HG02840 (cell line): Measurements from ENCODE around the gene SAP30.

ENCODE experiments used
- ATAC-seq: cut with Tn5 transposase; IDR thresholded peaks from one replicate; pipeline ENCODE4 v1.9.1; 2021; ENCODE audit warnings: mild to moderate bottlenecking, moderate library complexity, moderate number of reproducible peaks; ENCODE audit not compliant: unreplicated experiment, low FRiP score

Gene SAP30, protein sequence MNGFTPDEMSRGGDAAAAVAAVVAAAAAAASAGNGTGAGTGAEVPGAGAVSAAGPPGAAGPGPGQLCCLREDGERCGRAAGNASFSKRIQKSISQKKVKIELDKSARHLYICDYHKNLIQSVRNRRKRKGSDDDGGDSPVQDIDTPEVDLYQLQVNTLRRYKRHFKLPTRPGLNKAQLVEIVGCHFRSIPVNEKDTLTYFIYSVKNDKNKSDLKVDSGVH

DNA sequence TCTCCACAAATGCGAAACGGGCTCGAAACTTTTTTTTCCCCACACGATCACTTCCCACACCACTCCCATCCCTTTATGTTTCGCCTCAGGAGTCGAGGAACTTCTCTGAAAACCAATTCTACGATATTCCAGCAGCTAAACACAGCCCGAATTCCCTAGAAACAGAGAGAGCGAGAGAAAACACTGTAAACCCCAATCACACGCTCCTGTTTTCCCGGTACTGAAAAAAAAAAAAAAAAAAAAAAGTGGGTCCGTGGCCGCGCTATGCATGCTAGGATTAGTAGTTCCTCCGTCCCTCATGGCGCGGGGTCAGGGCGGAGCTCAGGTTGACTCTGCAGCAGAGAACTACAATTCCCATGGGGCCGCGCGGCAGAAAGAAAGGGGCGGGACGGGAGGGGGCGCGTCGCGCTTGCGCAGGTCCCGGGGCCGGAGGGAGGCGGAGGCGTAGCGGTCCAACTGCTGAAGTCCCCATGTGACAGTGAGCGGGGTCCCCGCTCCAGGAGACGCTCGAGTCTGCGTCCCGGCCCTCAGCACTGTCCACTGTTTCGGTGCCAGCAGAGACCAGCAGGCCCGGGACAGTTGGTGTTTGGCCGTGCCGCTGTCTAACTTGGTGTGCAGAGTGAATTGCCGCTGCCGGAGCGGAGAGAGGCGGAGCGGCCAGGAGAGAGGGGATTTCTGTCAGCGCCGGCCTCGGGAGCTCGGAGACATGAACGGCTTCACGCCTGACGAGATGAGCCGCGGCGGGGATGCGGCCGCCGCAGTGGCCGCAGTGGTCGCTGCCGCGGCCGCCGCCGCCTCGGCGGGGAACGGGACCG is at the start of gene SAP30:
Gene SAP30, plus strand, starts transcription at position 478 of the 815 bp plus-strand sequence. Its CDS starts 229 bp downstream, at position 707.
- peak; percentile 76 for ATAC-seq

DNA sequence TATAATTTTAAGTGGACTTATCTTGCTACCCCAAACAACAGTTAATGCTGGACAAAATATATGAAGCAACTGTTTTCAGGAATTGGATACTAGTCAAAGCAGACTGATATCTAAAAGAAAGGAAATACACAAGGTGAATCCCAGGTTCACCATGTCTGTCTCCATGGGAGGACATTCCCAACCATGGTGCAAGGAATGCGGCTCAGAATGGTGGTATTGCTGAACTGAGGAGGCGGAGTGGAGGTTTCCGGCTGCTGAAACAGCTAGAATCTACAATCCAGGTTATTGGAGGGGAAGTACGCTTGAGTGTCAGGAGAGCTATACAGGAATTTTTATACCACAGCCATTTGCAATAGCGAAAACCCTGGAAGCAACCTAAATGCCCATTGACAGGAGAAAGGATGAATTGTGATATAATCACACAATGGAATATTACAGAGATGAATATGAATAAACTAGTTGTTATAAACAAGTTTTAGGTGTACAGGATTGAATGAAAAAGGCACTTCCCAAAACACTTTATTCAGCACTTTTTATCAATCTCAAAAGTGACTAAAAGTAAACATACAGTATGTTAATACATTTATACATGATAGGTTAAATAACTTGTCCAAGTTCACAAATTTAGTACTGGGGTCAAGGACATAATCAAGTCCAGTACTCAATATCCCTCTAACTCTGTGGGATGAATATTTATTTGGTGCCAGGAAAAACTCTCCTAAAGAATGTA is 45.6 kb upstream of the SAP30 start:
- no peak for ATAC-seq

DNA sequence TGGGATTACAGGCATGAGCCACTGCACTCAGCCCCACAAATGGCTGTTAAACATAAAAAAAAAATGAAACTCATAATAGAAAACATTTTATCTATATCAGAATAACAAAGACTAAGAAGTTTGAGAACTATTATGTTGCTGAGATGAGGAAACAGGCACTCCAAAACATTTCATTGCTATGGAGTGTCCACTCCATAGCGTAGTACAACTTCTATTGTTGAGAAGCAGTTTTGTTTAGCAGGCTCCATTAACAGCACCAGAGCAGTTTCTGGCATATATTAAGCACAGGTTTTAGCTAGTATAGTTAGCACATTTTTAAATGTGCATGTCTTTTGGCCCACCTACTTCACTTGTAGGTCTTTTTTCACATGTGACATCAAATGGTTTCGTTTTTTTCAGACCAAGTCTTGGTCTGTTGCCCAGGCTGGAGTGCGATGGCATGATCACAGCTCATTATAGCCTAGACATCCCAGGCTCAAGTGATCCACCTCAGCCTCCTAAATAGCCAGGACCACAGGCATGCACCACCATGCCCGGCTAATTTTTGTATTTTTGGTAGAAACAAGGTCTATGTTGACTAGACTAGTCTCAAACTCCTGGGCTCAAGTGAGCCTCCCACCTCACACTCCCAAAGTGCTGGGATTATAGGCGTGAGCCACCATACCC is 42.4 kb upstream of the SAP30 start:
- ATAC-seq = no peak

DNA sequence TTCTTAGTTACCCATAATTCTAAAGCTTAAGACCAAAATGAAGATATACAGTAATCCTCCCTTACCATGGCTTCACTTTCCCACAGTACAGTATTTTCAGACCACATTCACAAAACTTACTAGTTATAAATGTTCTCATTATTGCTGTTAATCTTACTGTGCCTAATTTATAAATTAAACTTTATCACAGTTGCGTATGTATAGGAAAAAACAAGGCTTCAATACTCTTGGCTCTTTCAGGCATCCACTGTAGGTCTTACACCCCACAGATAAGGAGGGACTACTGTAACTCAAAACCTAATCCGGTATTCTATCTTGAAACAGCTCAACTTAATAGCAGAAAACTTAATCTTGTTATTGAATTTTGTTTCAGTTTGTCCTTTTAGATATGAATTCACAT is 40.2 kb upstream of the SAP30 start:
- no peak for ATAC-seq

DNA sequence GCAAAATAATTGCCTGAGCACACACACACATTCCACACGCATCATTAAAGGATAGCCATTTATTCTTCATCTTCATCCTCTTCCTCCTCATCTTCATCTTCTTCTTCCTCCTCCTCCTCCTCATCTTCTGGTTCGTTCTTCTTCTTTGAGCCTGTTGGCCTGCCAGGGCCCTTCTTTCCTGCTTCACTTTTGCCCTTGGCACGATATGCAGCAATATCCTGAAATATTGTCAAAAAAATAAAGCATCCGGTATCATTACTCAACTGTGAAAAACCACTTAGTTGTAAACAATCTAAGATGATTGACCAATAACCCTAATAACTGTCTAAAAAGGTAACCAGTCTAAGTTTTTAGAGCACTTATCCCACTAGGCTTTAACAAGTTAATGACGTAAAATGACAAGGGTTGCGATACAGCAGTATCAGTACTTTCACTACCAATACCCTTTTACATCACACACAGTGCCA is 38.7 kb upstream of the SAP30 start:
- no peak for ATAC-seq

DNA sequence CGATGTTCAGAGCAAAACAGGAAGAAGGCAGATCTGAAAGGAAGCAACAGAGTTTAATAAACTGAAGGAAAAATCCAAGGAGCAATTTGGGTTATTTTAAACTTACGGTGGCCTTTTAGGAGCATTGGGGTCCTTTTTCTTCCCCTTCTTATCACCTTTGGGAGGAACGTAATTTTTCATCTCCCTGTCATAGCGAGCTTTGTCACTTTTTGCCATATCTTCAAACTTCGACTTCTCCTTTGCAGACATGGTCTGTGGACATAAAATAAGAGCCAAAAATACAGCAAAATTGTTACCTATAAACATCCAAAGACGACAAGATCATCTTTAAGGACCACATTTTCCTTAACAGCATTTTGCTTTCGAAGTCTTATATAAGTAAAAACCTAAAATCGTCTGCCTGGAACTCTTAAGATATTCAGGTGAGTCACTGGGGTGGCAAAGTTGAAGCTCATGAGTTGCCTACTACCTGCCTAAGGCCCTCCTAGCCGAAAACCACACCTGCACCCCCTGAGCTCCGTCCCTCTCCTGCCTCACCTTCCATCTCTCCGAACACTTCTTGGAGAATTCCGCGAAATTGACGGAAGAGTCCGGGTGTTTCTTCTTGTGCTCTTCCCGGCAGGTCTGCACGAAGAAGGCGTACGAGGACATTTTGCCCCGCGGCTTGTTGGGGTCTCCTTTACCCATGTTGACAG is 37.6 kb upstream of the SAP30 start:
- no peak for ATAC-seq

DNA sequence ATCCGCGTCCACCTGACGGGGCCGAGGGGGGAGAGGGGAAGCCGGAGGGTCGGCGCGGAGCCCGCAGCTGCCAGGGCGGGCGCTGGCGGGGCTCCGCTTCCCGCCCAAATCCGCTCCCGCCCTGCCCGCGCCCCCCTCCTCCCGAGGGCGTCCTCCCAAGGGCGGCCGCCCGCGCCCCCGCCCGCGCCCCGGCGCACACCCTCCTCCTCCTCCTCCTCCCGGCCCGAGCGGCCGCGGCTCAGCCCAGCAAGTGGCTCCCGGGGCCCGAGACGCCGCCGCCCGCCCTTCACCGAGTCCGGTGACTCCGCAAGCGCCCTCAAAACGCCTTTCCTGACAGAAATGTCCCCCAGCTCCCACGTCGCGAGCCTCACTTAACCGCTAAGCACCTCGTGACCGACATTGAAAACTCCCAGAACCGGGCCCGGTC is 37.1 kb upstream of the SAP30 start:
- ATAC-seq = peak; percentile 1

DNA sequence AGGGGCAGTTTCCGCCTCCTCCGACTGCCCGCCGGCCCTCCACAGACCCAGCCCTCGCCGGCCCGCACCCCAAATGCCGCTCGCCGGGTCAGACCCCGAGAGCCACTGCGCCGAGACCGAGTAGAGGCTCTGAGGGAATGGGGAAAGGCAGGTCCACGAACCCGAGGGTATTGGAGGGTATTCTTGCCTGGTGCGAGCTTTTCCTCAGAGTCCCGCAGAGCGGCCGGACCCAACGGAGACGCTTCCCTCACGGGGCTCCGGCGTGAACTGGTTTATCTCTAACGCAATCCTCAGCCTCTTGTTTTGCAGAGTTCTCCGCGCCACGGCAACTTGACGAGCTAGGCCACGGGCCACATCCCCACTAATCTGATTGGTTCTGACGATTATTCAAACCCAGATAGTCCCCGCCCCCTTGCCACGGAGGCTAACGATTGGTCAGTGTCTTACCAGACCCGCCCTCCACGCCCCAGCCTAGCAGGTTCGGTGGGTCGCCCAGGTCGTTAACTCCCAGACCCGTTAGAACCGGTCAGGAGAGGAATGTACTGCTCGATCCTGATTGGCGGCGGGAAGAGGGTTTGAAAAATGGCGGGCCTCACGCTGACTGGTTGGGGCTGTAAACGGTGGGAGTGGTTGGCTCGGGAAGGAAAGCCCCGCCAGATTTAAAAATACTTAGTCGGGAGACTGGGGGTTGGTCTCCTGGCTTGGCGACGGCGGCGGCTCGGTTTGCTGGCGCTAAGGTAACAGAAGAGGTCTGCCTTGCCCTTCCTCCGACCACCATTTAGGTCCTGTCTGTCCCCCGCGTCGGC is 36.5 kb upstream of the SAP30 start, which contains the start of gene HMGB2:
Gene HMGB2, minus strand, starts transcription at position 274 of the 806 bp plus-strand sequence. CDS start 709 bp downstream, outside the sequence.
- ATAC-seq = peak; percentile 94

DNA sequence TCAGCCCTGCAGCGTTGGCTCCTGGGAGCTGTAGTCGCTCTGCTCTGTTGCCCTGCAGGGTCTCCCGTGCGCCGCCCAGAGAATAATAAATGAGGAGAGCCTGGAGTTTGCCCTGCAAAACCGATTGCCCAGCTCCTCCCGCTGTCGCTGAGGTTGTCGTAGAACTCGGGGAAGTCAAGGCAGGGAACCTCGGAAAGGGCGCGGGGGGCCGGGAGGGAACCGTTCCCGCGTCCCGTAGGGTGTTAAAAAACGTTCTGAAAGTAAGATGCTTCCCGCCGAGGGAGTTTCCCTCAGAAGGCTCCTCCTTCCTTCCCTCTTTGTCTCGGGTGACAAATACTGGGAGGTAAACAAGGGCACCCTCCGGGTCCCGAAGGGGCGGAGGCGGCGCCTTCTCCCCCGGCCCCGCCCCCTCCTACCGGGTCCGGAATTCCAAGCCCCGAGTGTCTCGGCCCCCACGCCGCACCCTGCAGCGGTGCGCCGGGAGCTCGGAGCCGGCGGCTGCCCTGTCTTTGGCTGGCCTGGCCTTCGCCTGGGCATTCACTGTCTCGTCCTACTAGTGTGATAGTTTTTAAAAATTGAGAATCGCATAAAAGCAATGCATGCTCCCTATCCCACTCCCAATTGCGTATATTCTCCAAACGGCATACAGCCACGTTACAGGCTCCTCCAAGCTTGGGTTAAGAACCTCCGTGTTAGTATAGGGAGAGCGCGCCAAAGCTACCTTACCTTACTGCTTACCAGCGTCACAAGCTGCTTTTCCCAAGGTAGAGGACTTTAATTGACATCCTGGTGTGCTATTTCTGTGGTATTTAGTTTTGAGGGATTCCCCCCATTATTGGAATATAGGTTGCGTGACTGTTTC is 35.6 kb upstream of the SAP30 start:
- ATAC-seq = peak; percentile 34

DNA sequence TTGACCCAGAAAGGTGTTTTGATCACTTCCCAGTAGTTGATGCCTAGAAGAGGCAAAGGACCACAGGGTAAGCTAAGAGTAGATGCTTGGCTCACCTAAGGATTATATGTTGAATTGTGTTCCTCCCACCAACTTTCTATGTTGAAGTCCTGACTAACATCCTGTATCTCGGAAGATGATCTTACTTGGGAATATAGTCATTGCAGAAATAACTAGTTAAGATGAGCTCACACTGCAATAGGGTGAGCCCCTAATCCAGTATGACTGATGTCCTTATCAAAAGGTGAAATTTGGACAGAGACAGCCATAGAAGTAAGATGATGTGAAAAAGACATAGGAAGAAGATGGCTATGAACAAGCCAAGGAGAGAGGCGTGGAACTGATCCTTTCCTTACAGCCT is 33.3 kb upstream of the SAP30 start:
- no peak for ATAC-seq

DNA sequence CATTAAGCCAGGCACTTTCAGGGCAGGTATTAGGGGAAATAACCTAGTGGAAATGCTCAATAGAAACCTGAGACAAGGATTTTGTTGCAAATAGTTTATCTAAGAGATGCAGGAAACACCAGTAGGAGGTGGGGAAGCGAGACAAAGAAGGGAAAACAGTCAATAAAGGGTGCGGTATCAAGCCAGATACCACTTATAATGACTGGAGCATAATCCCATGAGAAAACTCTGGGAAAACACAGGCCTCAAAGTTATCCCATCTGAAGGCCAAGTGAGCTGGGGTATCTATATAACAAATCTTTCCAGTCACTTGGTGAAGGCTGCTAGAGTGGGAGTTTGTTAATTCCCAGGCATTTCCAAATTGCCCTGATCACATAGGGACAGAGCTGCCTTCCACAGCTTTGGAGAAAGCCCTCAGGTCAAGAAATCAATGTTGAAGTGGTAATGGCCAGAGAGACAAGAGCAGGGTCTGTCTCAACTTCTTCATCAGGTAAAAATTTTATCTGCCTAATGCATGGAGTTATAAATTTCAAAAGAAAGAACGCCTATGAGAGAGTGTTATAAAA is 26.8 kb upstream of the SAP30 start:
- no peak for ATAC-seq

DNA sequence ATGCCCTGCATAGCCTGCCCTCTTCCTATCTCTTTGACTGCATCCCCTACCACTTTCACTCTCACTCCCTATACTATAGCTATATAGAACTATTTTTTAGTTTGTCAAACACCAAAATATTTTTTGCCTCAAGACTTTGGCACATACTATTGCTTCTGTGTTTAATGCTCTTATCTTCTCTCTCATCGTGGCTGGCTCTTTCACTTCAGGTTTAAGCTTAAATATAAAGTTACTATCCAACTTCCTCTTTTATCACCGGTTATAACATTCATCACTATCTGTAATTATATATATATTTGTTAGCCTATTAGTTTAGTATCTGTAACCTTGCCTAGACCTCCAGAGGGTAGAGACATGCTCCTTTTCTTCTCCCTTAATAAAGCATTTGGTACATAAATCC is 25.1 kb upstream of the SAP30 start:
- ATAC-seq = no peak

DNA sequence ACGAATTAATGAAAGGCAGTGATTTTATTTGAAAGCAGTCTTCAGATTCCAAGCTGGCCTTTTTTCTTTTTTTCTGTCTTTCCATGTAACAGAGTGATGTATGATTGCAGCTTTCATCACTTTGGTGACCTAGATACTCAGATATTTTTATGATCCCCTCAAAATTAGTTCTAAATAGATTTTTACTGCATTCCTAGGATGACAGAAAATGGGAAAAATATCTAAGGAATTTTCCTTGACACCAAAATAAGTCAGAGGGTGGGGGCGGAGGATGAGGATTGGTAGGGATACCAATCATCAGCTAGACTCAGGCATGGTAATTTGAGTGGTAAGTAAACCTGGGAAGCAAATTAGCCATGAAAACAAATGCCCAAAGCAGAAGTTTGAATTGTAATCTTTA is 24.7 kb upstream of the SAP30 start:
- ATAC-seq = no peak

DNA sequence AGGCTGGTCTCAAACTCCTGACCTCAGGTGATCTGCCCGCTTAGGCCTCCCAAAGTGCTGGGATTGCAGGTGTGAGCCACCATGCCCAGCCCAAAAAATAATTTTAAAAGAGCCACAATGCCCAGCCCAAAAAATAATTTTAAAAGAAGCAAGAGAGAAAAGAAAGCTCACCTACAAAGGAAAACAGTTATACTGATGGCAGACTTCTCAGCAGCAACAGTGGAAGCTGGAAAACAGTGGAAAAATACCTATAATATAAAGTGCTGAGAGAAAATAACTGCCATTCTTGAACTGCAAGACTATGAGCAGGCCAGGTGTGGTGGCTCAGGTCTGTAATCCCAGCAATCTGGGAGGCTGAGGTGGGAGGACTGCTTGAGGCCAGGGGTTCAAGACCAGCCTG is 23.3 kb upstream of the SAP30 start:
- no peak for ATAC-seq

DNA sequence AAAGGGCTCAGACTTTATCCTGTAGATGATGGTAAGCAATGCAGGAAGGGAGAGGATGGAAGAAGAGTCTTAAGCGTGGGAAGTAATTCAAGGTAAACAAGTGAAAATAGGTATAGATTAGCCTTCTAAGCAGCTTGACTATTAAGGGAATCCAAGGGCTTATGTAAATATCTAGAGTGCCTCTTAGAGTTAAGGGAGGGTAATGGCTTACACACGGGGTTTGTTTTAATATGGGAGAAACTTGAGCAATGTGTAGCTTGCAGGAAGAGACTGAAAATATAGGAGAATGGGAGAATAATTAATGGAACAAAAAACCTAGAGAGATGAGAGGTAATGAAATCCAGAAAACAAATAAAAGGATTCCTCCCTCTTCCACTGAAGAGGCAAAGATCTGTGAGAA is 12.8 kb upstream of the SAP30 start:
- ATAC-seq = no peak

DNA sequence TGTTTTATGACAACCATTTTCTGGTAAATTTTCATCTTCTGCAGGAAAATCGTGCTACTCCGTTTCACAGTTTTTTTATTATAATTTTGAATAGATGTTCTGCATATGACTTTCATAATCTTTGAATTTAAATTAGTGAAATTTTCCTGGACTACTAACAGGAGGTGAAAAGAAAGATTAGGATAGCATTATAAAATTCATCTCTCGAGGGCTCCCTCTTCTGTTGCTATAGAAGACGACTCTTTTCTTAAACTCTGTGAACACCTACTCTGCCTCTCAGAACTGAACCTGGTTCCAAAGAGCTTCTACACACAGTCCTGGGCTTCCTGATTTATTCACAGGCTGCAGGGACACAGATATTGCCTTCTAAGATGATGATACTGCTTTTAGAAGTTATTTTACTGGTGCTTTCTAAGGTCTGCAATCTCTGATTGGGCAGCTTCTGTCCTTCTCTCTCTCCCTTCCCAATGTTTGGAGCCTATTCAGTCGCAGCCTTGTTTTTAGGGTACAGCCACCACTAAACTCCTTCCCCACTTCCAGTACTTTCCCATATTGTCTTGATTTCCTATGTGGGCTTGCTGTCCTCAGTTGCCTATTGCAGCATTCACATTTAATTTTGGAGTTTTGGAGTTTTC is 10.1 kb upstream of the SAP30 start:
- no peak for ATAC-seq

DNA sequence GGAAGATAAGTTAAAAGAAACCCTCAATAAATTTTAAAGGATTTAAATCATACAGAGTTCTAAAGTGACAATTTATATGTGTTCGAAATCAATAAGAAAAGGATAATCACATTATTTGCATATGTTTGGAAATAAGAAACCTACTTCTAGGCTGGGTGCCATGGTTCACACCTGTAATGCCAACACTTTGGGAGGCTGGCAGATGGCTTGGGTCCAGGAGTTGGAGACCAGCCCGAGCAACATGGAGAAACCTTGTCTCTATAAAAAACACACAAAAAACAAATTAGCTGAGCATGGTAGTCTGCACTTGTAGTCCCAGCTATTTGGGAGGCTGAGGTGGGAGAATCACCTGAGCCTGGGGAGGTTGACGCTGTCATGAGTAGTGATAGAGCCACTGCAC is 8.1 kb upstream of the SAP30 start:
- no peak for ATAC-seq
